DND-41 (cell line): ENCODE measurements around the gene PLXNA4.

Experiments
- ATAC-seq: fragments of 200-7000 bp; cut with Tn5 transposase; 3 replicates; pipeline ENCODE4 v1.9.1; 2021; ENCODE audit warnings: low read depth; ENCODE audit not compliant: insufficient read depth
- DNase-seq: peaks from one replicate; pipeline ENCODE4 v3.0.0-alpha.2; 2020
- H2AFZ ChIP-seq: 2 replicates; pipeline ENCODE4 v1.6.0; 2012; ENCODE audit warnings: low read depth, low read length
- H3K27ac ChIP-seq: 2 replicates; pipeline ENCODE4 v1.5.1; 2012; ENCODE audit warnings: low read length, inconsistent platforms
- H3K27me3 ChIP-seq: fragments of 200-600 bp; sonication (generic); 2 replicates; pipeline ENCODE4 v1.6.0; 2012; ENCODE audit warnings: low read length, mild to moderate bottlenecking, inconsistent platforms; ENCODE audit not compliant: insufficient read depth, poor library complexity
- H3K36me3 ChIP-seq: 2 replicates; pipeline ENCODE4 v1.5.1; 2012; ENCODE audit warnings: low read length, inconsistent platforms; ENCODE audit not compliant: insufficient read depth
- H3K4me1 ChIP-seq: 2 replicates; pipeline ENCODE4 v1.5.1; 2012; ENCODE audit warnings: mild to moderate bottlenecking, low read length; ENCODE audit not compliant: insufficient read depth
- H3K4me2 ChIP-seq: 2 replicates; pipeline ENCODE4 v1.6.0; 2012; ENCODE audit warnings: mild to moderate bottlenecking, moderate library complexity, low read length, inconsistent platforms; ENCODE audit not compliant: insufficient read depth
- H3K4me3 ChIP-seq, 2 experiments: fragments of 200-600 bp in 1 of 2; shearing (Covaris generic) in 1 of 2; 2 replicates each; pipeline ENCODE4 v1.5.1; 2012 to 2016; ENCODE audit warnings: inconsistent platforms in 2 of 2, low read length in 2 of 2, mild to moderate bottlenecking in 2 of 2, low read depth in 1 of 2, moderate library complexity in 1 of 2
- H3K79me2 ChIP-seq: 2 replicates; pipeline ENCODE4 v1.6.0; 2012; ENCODE audit warnings: low read length, inconsistent platforms; ENCODE audit not compliant: insufficient read depth
- H3K9ac ChIP-seq: 2 replicates; pipeline ENCODE4 v1.6.0; 2012; ENCODE audit warnings: low read depth, mild to moderate bottlenecking, inconsistent platforms, low read length, moderate library complexity
- H3K9me3 ChIP-seq: 2 replicates; pipeline ENCODE4 v1.5.1; 2012; ENCODE audit warnings: low read length, moderate library complexity, mild to moderate bottlenecking, inconsistent platforms; ENCODE audit not compliant: insufficient read depth, severe bottlenecking
- H4K20me1 ChIP-seq: 2 replicates; pipeline ENCODE4 v1.6.0; 2012; ENCODE audit warnings: low read length; ENCODE audit not compliant: insufficient read depth
- CTCF ChIP-seq: IDR thresholded peaks from 2 replicates; pipeline ENCODE4 v1.5.1; 2012; ENCODE audit warnings: borderline replicate concordance, low read length, moderate library complexity, mild to moderate bottlenecking; ENCODE audit not compliant: poor library complexity, severe bottlenecking; ENCODE audit errors: extremely low read depth
- EZH2 ChIP-seq: IDR thresholded peaks from 3 replicates; pipeline ENCODE4 v1.6.1; 2012; ENCODE audit warnings: borderline replicate concordance, low read depth, mild to moderate bottlenecking, moderate library complexity, low read length, inconsistent platforms; ENCODE audit not compliant: severe bottlenecking

The PLXNA4 gene

GRCh38 chr7:132148876-132149275, 427.4 kb downstream of the PLXNA4 start:
- Histone ChIP-seq H3K9ac (no peak overlapping the region), H3K4me3 (no peak overlapping the region), H3K27ac (no peak overlapping the region), H3K4me1 (no peaks in the 10 kb centered on the region), H3K4me2 (no peak overlapping the region), H4K20me1 (no peaks in the 10 kb centered on the region), H3K27me3 (peaks cover 4% of the 10 kb centered on the region), H3K36me3 (no peaks in the 10 kb centered on the region), H3K9me3 (no peaks in the 10 kb centered on the region), H3K79me2 (no peaks in the 10 kb centered on the region), H2AFZ (no peak overlapping the region)
- DNase-seq (no peak), ATAC-seq (no peak)
- TF ChIP-seq EZH2 (no peak), CTCF (no peak)

GRCh38 chr7:132145466-132145865, 430.8 kb downstream of the PLXNA4 start:
- H3K36me3 ChIP-seq = no peaks in the 10 kb centered on the region
- H3K4me2 ChIP-seq = no peak overlapping the region
- no peak overlapping the region for H3K4me3 ChIP-seq
- H3K9me3 ChIP-seq = no peaks in the 10 kb centered on the region
- DNase-seq = no peak
- no peak overlapping the region for H2AFZ ChIP-seq
- no peaks in the 10 kb centered on the region for H3K4me1 ChIP-seq
- no peak overlapping the region for H3K9ac ChIP-seq
- H4K20me1 ChIP-seq = no peaks in the 10 kb centered on the region
- H3K27ac ChIP-seq = no peak overlapping the region
- no peaks in the 10 kb centered on the region for H3K79me2 ChIP-seq
- H3K27me3 ChIP-seq = no peaks in the 10 kb centered on the region
- no peak for ATAC-seq
- no peak for TF ChIP-seq CTCF
- TF ChIP-seq EZH2 = no peak

GRCh38 chr7:132145063-132145462, 431.2 kb downstream of the PLXNA4 start:
- Histone ChIP-seq H3K79me2 (no peaks in the 10 kb centered on the region), H3K4me2 (no peak overlapping the region), H3K4me3 (no peak overlapping the region), H4K20me1 (no peaks in the 10 kb centered on the region), H3K36me3 (no peaks in the 10 kb centered on the region), H3K9ac (no peak overlapping the region), H3K27me3 (no peaks in the 10 kb centered on the region), H2AFZ (no peak overlapping the region), H3K4me1 (no peaks in the 10 kb centered on the region), H3K27ac (no peak overlapping the region), H3K9me3 (no peaks in the 10 kb centered on the region)
- no peak for DNase-seq
- no peak for ATAC-seq
- no peak for TF ChIP-seq EZH2

GRCh38 chr7:132142006-132142405, 434.3 kb downstream of the PLXNA4 start:
- TF ChIP-seq CTCF = no peak
- TF ChIP-seq EZH2 = no peak
- Histone ChIP-seq H3K36me3 (no peaks in the 10 kb centered on the region), H2AFZ (no peak overlapping the region), H3K9me3 (no peaks in the 10 kb centered on the region), H3K9ac (no peak overlapping the region), H3K27ac (no peak overlapping the region), H3K4me3 (no peak overlapping the region), H3K4me2 (no peak overlapping the region), H3K27me3 (no peaks in the 10 kb centered on the region), H4K20me1 (no peaks in the 10 kb centered on the region), H3K4me1 (no peaks in the 10 kb centered on the region), H3K79me2 (no peaks in the 10 kb centered on the region)
- no peak for ATAC-seq
- DNase-seq = no peak
